Kidney capillary endothelial cell (primary cell): ENCODE measurements around the gene IL1RAPL1.

Experiments used
- DNase-seq: peaks from one replicate; pipeline ENCODE4 v3.0.0-alpha.2; 2018; ENCODE audit warnings: low spot score

IL1RAPL1 gene

GRCh38 chrX:29535212-29536162 is 948.2 kb downstream of the IL1RAPL1 start:
- DNase-seq, result peak; percentile 17

GRCh38 chrX:29541038-29541437 is 953.8 kb downstream of the IL1RAPL1 start:
- DNase-seq, result no peak

GRCh38 chrX:29542152-29542551 is 954.9 kb downstream of the IL1RAPL1 start:
- DNase-seq, result no peak

DNA sequence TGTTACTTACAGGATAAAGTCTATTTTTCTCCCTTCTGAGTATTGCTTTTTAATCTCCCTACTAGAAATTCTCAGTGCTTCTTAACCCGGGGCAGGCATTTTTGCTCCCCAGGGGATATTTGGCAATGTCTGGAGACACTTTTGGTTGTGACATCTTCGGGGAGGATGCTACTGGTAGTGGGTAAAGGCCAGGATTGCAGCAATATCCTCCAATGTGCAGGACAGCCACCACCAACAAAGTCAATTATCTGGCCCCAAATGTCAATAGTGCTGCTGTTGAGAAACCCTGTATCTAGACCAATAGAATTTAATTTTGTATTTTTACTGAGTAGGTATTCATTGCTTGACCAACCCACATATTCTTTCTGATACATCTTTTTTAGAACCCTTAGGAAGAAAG is 958.6 kb downstream of the IL1RAPL1 start:
- DNase-seq, result no peak

- DNase-seq, result no peak
These were observed 960.6 kb downstream of the IL1RAPL1 start for GRCh38 chrX:29547877-29548276.

GRCh38 chrX:29553542-29553941 is 966.3 kb downstream of the IL1RAPL1 start:
- DNase-seq, result no peak

DNA sequence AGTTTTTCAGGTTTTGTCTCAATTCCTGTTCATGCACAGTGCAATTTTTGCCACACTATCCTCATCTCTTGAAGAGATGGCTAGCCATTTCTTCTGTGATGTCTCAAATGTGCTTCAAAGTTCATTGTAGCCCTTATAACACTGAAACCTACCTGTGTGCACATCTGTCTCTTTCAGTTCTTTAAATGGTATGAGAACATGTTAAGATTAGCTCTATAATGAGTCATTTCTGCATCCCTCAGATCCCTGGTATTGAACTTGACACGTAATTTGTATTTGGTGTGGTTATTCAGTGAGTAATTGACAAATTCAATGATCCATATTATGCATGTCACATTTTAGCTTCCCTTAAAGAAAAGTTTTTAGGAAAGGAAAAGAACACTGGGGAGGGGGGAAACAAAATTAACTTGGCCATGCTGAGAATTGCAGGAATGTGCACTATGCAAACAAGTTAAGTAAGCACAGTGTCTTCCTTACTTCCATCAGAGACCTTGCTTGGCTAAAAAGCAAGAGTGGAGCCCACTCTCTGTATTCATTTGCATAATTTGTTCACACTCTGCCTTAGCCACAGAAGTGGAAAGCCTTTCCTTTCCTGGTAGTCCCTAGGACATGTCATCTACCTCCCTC is 968.3 kb downstream of the IL1RAPL1 start:
- no peak for DNase-seq

DNA sequence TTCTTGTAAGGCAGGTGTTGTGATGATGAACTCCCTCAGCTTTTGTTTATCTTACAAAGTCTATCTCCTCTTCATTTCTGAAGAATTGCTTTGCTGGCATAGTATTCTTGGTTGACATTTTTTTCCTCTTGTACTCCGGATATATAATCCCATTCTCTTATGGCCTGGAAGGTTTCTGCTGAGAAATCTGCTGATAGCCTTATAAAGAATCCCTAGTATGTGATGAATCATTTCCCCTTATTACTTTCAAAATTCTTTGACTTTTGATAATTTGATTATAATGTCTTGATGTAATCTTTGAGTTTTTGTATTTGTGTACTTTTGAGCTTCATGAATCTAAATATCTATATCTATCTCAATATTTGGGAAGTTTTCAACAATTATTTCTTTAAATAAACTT is 972.8 kb downstream of the IL1RAPL1 start:
- no peak for DNase-seq

DNA sequence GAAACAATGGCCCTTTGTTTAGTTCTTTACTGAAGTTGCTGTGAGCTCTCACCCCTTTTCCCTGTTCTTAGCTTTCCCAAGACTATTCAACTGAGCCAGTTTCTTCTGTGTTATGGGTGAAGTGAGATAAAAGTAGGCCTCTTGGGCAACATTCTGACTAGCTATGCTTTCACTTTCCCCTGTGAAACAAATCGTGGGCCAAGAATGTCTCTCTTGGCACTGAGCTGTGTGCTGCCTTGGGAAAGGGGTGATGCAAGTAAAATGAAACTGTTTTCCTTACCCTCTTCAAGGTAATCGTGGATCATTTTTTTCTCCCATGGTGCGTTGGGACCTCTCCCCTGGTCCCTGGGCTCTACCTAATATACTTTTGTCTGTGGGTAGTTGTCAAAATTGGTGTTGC is 974.2 kb downstream of the IL1RAPL1 start:
- DNase-seq, result no peak

GRCh38 chrX:29580560-29580959 is 993.3 kb downstream of the IL1RAPL1 start:
- no peak for DNase-seq

DNA sequence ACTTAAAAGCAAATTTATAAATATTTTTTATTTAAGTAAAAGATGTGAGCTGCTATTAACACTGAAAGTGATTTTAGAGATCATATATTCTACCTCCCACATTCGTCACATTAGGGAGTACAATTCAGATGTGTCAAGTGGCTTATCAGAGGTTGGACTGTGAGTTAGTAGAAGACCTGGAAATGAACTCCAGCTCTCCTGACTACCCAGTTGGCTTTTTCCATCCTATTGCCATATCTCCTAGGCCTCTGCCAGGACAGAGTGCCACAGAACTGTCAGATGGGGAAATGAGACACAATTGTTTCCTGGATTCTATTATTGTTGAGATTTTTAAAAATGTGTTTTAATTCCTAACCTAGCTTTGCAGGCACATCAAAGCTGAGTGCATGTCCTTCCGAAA is 994.0 kb downstream of the IL1RAPL1 start:
- DNase-seq, result no peak

GRCh38 chrX:29587107-29587506 is 999.9 kb downstream of the IL1RAPL1 start:
- no peak for DNase-seq

- DNase-seq, result no peak
These were observed 1003.7 kb downstream of the IL1RAPL1 start for GRCh38 chrX:29590921-29591320.

- no peak for DNase-seq
These were observed 1017.1 kb downstream of the IL1RAPL1 start for GRCh38 chrX:29604381-29604780.

- peak; percentile 30 for DNase-seq
These were observed 1030.0 kb downstream of the IL1RAPL1 start for GRCh38 chrX:29617276-29617675.

DNA sequence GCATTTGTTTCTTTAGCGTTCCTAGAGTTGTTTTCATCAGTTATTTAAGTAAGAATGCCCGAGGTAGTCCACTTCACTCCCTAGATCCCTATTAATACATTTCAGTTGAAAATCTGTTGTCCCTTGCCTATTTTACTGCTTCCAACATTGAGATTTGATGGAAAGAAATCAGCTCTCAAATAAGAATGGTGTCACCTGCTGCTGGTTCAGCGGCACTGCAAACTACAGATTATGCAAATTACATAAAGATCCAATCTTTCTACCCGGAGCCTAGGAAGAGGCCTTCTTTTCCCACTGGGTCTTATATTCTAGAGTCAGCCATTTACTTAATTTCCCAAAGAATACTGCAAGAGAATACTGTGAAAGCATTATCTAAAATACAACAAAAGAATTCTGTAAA is 1030.5 kb downstream of the IL1RAPL1 start:
- no peak for DNase-seq

GRCh38 chrX:29627833-29628232 is 1040.6 kb downstream of the IL1RAPL1 start:
- no peak for DNase-seq

GRCh38 chrX:29634516-29634915 is 1047.3 kb downstream of the IL1RAPL1 start:
- no peak for DNase-seq

DNA sequence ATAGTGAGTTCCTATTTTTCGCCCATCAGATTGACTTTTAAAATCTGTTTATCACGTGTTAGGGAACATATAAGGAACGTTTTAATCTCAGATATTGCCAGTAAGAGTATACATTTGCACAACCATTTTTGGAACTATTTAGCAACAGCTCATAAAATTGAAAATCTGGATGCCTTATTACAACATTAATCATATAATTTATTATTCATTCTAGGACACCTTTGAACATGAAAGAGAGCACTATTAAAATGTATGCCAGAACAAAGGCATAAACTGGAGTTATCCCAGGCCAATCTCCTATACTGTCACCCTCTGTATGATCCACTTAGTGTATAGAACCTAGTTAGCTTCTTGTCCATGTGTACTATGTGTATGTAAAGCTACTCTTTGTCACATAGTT is 1049.1 kb downstream of the IL1RAPL1 start:
- DNase-seq, result no peak

GRCh38 chrX:29640106-29640505 is 1052.9 kb downstream of the IL1RAPL1 start:
- no peak for DNase-seq

GRCh38 chrX:29641461-29641860 is 1054.2 kb downstream of the IL1RAPL1 start:
- DNase-seq, result no peak

DNA sequence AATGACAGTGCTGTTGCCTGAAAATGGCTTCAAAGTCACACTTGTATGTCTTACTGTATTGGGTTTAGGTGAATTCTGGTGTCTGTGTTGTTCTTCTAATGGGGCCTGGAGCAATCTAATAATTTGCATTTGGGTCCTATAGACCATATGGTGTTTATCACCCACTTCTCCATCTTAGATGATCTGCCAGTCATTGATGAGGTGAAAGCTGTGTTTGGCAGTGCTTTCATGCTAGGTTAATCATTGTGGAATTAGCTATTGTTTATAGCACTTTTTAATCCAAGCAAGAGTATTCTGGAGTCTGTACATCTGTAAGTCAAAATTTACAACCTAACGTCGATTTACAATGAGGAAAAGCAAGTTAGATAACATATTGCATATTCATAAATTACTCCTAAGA is 1055.9 kb downstream of the IL1RAPL1 start:
- no peak for DNase-seq

GRCh38 chrX:29648161-29648560 is 1060.9 kb downstream of the IL1RAPL1 start:
- DNase-seq, result no peak
